Upper lobe of right lung (tissue), 1 donor: ENCODE measurements around the gene ILKAP. TPM values are rescaled to one million over a fixed set of nuclear protein-coding genes. Genes with fewer than 3 reads are reported as not detected.

Source experiments
- ATAC-seq: fragments of 200-7000 bp; cut with Tn5 transposase; one replicate; pipeline ENCODE4 v1.9.1; 2020; ENCODE audit warnings: mild to moderate bottlenecking, moderate library complexity
- DNase-seq: peaks from one replicate; pipeline ENCODE4 v3.0.0-alpha.2; 2020
- H3K27ac ChIP-seq: fragments of 200-600 bp; one replicate; pipeline ENCODE4 v1.8.0; 2022
- H3K27me3 ChIP-seq: fragments of 200-600 bp; one replicate; pipeline ENCODE4 v1.8.0; 2022; ENCODE audit warnings: mild to moderate bottlenecking
- H3K36me3 ChIP-seq: fragments of 200-600 bp; one replicate; pipeline ENCODE4 v1.8.0; 2022
- H3K4me1 ChIP-seq: fragments of 200-600 bp; one replicate; pipeline ENCODE4 v1.8.0; 2022
- H3K4me3 ChIP-seq: fragments of 200-600 bp; one replicate; pipeline ENCODE4 v1.8.0; 2022; ENCODE audit warnings: mild to moderate bottlenecking
- H3K9me3 ChIP-seq: fragments of 200-600 bp; one replicate; pipeline ENCODE4 v1.8.0; 2022
- CTCF ChIP-seq: fragments of 200-600 bp; IDR thresholded peaks from one replicate; pipeline ENCODE4 v1.8.0; 2022; ENCODE audit warnings: antibody characterized with exemption
- intact Hi-C: fragments of 100-400 bp; cut with DNase I; formaldehyde crosslinking; loops from one replicate; pipeline ENCODE4 v1.11.0; 2022
- total RNA-seq: library from RNA; stranded (reverse); fragmentation: NEBNext Ultra II Directional; extraction: Animal tissue kit (Norgen Biotek cat#: 25700); gene quantifications from one replicate; pipeline ENCODE4 v1.2.1, GENCODE V29; 2021
- donor health status: DM: no; HTN: yes; CAD: no; lungs with severe emphysema.

ILKAP gene
- total RNA-seq, 1 donor from 2014 or later = 47.2 TPM

DNA sequence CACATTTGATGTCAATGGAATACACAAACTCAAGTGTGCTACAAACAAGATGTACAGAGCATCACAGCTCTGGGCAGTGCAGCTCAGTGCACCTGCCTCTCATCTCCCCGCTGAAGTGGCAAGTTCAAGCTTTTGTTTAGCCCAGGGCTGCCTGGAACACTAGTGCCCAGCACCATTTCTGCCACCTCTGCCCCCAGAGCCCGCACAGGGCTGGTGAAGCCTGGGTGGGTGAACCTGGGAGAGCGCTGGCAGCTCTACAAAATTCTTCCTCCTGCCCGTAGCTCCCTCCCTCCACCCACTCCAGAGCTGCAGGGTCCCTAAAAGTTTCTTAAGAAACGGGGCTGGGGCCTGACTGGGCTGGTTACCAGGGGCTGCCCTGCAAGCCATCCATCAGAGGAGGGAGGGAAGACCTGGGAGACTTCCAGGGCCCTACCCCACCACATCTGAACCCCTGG is 34.8 kb upstream of the ILKAP start:
- no peak for DNase-seq
- no peak overlapping the region for H3K27ac ChIP-seq
- peaks cover 8% of the 10 kb centered on the region for H3K27me3 ChIP-seq
- H3K36me3 ChIP-seq = no peaks in the 10 kb centered on the region
- intact Hi-C loops = no loop called here
- TF ChIP-seq CTCF = no peak
- ATAC-seq = no peak
- no peaks in the 10 kb centered on the region for H3K9me3 ChIP-seq
- H3K4me3 ChIP-seq = no peak overlapping the region
- peaks cover 8% of the 10 kb centered on the region for H3K4me1 ChIP-seq

GRCh38 chr2:238237431-238238135 is 34.1 kb upstream of the ILKAP start:
- Histone ChIP-seq H3K36me3 (no peaks in the 10 kb centered on the region), H3K4me1 (peaks cover 8% of the 10 kb centered on the region), H3K9me3 (no peaks in the 10 kb centered on the region), H3K27me3 (peaks cover 8% of the 10 kb centered on the region), H3K4me3 (no peak overlapping the region), H3K27ac (no peak overlapping the region)
- TF ChIP-seq CTCF = no peak
- ATAC-seq (no peak), DNase-seq (peak; percentile 27)
- intact Hi-C loops = no loop called here

DNA sequence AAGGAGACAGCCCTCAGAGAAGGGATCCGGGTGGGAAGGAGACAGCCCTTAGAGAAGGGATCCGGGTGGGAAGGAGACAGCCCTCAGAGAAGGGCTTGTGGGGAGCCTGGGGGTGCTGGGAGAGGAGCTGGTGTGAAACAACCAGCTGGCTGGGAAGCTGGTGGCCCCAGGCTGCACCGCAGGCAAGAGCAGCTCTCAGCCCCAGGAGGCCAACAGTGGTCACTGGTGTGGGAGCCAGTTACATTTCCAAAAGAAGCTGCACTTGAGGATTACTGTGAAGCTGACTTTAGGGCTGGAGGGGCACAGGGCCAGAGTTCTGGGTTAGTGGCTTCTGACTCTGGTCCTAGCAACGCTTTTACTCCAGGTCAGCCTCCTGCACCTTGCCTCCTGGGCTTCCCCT is 33.1 kb upstream of the ILKAP start:
- Histone ChIP-seq H3K36me3 (no peaks in the 10 kb centered on the region), H3K27ac (no peak overlapping the region), H3K27me3 (peaks cover 8% of the 10 kb centered on the region), H3K4me3 (no peak overlapping the region), H3K4me1 (peaks cover 10% of the 10 kb centered on the region), H3K9me3 (no peaks in the 10 kb centered on the region)
- TF ChIP-seq CTCF = no peak
- no peak for ATAC-seq
- DNase-seq = no peak
- intact Hi-C loops = no loop called here

- H3K27ac ChIP-seq = no peak overlapping the region
- no peak for DNase-seq
- no peak overlapping the region for H3K4me3 ChIP-seq
- ATAC-seq = no peak
- no peaks in the 10 kb centered on the region for H3K9me3 ChIP-seq
- intact Hi-C loops = no loop called here
- peaks cover 12% of the 10 kb centered on the region for H3K4me1 ChIP-seq
- no peak for TF ChIP-seq CTCF
- H3K27me3 ChIP-seq = peaks cover 8% of the 10 kb centered on the region
- no peaks in the 10 kb centered on the region for H3K36me3 ChIP-seq
These were observed 32.4 kb upstream of the ILKAP start for GRCh38 chr2:238235856-238236255.

DNA sequence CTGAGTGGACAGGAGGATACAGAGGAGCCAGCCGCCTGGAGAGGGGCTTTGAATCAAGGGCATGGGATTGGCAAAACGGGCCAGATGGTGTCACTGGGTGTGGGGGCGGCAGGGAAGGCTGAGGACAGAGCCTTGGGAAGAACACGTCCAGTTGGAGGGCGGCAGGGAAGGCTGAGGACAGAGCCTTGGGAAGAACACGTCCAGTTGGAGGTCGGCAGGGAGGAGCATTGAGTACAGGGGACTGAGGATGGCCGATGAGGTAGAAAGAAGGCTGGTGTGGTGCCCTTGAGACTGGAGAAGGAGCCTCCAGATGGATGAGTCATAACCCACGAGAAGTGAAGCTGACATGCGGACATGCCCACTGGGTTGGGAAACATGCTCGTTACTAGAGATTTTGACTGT is 31.8 kb upstream of the ILKAP start:
- intact Hi-C loops = no loop called here
- no peaks in the 10 kb centered on the region for H3K36me3 ChIP-seq
- ATAC-seq = peak; percentile 2

More for the DNA sequence above, 31.8 kb upstream of the ILKAP start:
- DNase-seq = no peak
- Histone ChIP-seq H3K27me3 (peaks cover 8% of the 10 kb centered on the region), H3K4me3 (no peak overlapping the region), H3K9me3 (no peaks in the 10 kb centered on the region), H3K4me1 (peaks cover 11% of the 10 kb centered on the region), H3K27ac (no peak overlapping the region)
- no peak for TF ChIP-seq CTCF
